Choroid plexus epithelial cell (primary cell): ENCODE measurements around the gene MPZL1.
"Not testable (repeated sequence)": the region's sequence is repeated elsewhere in the genome, so short reads cannot be mapped to it uniquely, and the experiment has no call there.

Source experiments
- DNase-seq: peaks from one replicate; pipeline ENCODE4 v3.0.0-alpha.2; 2010; ENCODE audit warnings: low read depth
- H3K4me3 ChIP-seq: 2 replicates; pipeline ENCODE4 v1.5.1; 2011; ENCODE audit warnings: low read depth, mild to moderate bottlenecking, control low read depth, low read length, moderate library complexity
- CTCF ChIP-seq: conservative IDR thresholded peaks from 2 replicates; pipeline ENCODE4 v1.5.1; 2011; ENCODE audit warnings: low read depth, mild to moderate bottlenecking, control low read depth, inconsistent platforms, low read length, moderate library complexity

The MPZL1 gene

GRCh38 chr1:167734841-167735240 is 13.1 kb downstream of the MPZL1 start:
- DNase-seq = no peak
- H3K4me3 ChIP-seq = no peak overlapping the region
- no peak for TF ChIP-seq CTCF

GRCh38 chr1:167737169-167737568 is 15.4 kb downstream of the MPZL1 start:
- no peak for DNase-seq
- TF ChIP-seq CTCF = no peak
- H3K4me3 ChIP-seq = no peak overlapping the region

- DNase-seq = no peak
- TF ChIP-seq CTCF = no peak
- H3K4me3 ChIP-seq = no peak overlapping the region
Measured at GRCh38 chr1:167738158-167738557, 16.4 kb downstream of the MPZL1 start.

GRCh38 chr1:167739752-167740151 is 18.0 kb downstream of the MPZL1 start:
- TF ChIP-seq CTCF = no peak
- no peak for DNase-seq
- H3K4me3 ChIP-seq = no peak overlapping the region

- H3K4me3 ChIP-seq, DNase-seq: not testable (repeated sequence)
Measured at GRCh38 chr1:167741103-167741502, 19.3 kb downstream of the MPZL1 start.

GRCh38 chr1:167742392-167743057 is 20.7 kb downstream of the MPZL1 start:
- not testable (repeated sequence) for H3K4me3 ChIP-seq, DNase-seq

GRCh38 chr1:167744901-167745300 is 23.1 kb downstream of the MPZL1 start:
- no peak overlapping the region for H3K4me3 ChIP-seq
- TF ChIP-seq CTCF = no peak
- DNase-seq = no peak

GRCh38 chr1:167746013-167746672 is 24.4 kb downstream of the MPZL1 start:
- DNase-seq = no peak
- TF ChIP-seq CTCF = no peak
- no peak overlapping the region for H3K4me3 ChIP-seq
